ENCODE data around the gene TUT1. TPM values are rescaled to one million over a fixed set of nuclear protein-coding genes. Genes with fewer than 3 reads are reported as not detected.
"Not testable (repeated sequence)": the region's sequence is repeated elsewhere in the genome, so short reads cannot be mapped to it uniquely, and the experiment has no call there.

Gene TUT1, protein sequence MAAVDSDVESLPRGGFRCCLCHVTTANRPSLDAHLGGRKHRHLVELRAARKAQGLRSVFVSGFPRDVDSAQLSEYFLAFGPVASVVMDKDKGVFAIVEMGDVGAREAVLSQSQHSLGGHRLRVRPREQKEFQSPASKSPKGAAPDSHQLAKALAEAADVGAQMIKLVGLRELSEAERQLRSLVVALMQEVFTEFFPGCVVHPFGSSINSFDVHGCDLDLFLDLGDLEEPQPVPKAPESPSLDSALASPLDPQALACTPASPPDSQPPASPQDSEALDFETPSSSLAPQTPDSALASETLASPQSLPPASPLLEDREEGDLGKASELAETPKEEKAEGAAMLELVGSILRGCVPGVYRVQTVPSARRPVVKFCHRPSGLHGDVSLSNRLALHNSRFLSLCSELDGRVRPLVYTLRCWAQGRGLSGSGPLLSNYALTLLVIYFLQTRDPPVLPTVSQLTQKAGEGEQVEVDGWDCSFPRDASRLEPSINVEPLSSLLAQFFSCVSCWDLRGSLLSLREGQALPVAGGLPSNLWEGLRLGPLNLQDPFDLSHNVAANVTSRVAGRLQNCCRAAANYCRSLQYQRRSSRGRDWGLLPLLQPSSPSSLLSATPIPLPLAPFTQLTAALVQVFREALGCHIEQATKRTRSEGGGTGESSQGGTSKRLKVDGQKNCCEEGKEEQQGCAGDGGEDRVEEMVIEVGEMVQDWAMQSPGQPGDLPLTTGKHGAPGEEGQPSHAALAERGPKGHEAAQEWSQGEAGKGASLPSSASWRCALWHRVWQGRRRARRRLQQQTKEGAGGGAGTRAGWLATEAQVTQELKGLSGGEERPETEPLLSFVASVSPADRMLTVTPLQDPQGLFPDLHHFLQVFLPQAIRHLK
- total RNA-seq, result 29.9 and 41.7 TPM in 2 replicates

GRCh38 chr11:62591448-62592145 is at the start of gene TUT1:
Gene TUT1 (minus strand): TSS chr11:62591523. CDS start chr11:62591485, 38 bp downstream.
- intact Hi-C loops (cut with micrococcal nuclease), result loop anchor here (1.0 to 5.0 kb wide), 10 partner anchors 8 to 266 kb away; partner anchors contain the start of genes C11orf98, CSKMT, GANAB and TAF6L
- peaks cover 28% of the 10 kb centered on the region for H3K4me1 Mint-ChIP-seq (ENCODE audit: low read depth)
- no peaks in the 10 kb centered on the region for H3K9me3 Mint-ChIP-seq
- H3K4me3 Mint-ChIP-seq (ENCODE audit: low read depth), result peak within 1 kb of the TSS; percentile 94
- peak within 1 kb of the TSS; percentile 93 for H3K27ac Mint-ChIP-seq
- H3K27me3 Mint-ChIP-seq (ENCODE audit: low read depth), result no peaks in the 10 kb centered on the region
- peaks cover 67% of the 10 kb centered on the region for H3K36me3 Mint-ChIP-seq (ENCODE audit: low read depth)
- DNase-seq (ENCODE audit: low spot score), result peak; percentile 97

GRCh38 chr11:62632492-62632891 is 41.2 kb upstream of the TUT1 start:
- Mint-ChIP-seq H3K4me1 (ENCODE audit: low read depth) (peaks cover 8% of the 10 kb centered on the region), H3K4me3 (ENCODE audit: low read depth) (no peak overlapping the region), H3K27me3 (ENCODE audit: low read depth) (no peaks in the 10 kb centered on the region), H3K9me3 (no peaks in the 10 kb centered on the region), H3K36me3 (ENCODE audit: low read depth) (peaks cover 81% of the 10 kb centered on the region), H3K27ac (no peak overlapping the region)
- intact Hi-C loops (cut with micrococcal nuclease), result no loop called here
- no peak for DNase-seq (ENCODE audit: low spot score)

DNA sequence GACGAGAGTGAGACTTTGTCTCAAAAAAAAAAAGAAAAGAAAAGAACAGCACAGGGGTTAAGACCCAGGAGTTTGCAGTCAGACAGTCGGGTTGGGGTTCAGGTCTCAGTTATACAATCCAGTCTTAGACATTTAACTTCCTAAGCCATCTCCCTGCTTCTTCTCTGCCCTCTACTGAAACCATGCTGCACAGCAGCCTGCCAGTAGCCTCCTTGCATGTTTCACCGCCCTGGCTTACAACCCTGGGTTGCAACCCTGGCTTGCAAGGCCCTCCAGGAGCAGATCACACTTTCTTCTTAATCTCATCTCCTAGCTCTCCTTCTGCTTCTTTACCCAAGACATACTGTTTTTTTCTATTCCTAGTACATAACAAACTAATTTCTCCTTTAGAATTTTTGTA is 36.4 kb upstream of the TUT1 start:
- H3K4me3 Mint-ChIP-seq (ENCODE audit: low read depth), result no peak overlapping the region
- no peaks in the 10 kb centered on the region for H3K27me3 Mint-ChIP-seq (ENCODE audit: low read depth)
- no peaks in the 10 kb centered on the region for H3K9me3 Mint-ChIP-seq
- H3K4me1 Mint-ChIP-seq (ENCODE audit: low read depth), result no peaks in the 10 kb centered on the region
- no peak overlapping the region for H3K27ac Mint-ChIP-seq
- peaks cover 74% of the 10 kb centered on the region for H3K36me3 Mint-ChIP-seq (ENCODE audit: low read depth)
- DNase-seq (ENCODE audit: low spot score), result no peak
- intact Hi-C loops (cut with micrococcal nuclease), result no loop called here

GRCh38 chr11:62622476-62623089 is 31.3 kb upstream of the TUT1 start:
- H3K36me3 Mint-ChIP-seq (ENCODE audit: low read depth), result peaks cover 54% of the 10 kb centered on the region
- peak overlapping the region; percentile 97 for H3K27ac Mint-ChIP-seq
- H3K9me3 Mint-ChIP-seq, result no peaks in the 10 kb centered on the region
- H3K27me3 Mint-ChIP-seq (ENCODE audit: low read depth), result no peaks in the 10 kb centered on the region
- no peak for DNase-seq (ENCODE audit: low spot score)
- intact Hi-C loops (cut with micrococcal nuclease), result loop anchor here (1.0 kb wide), 2 partner anchors 24 to 31 kb away; partner anchors contain the start of genes GANAB and TUT1
- H3K4me3 Mint-ChIP-seq (ENCODE audit: low read depth), result peak overlapping the region; percentile 93
- H3K4me1 Mint-ChIP-seq (ENCODE audit: low read depth), result peaks cover 16% of the 10 kb centered on the region

GRCh38 chr11:62621567-62622470 is 30.5 kb upstream of the TUT1 start, which contains the start of gene B3GAT3:
Gene B3GAT3 (minus strand): TSS chr11:62621986. CDS start chr11:62621947, 39 bp downstream.
- Mint-ChIP-seq H3K4me1 (ENCODE audit: low read depth) (peaks cover 16% of the 10 kb centered on the region), H3K4me3 (ENCODE audit: low read depth) (peak within 1 kb of the TSS; percentile 93), H3K36me3 (ENCODE audit: low read depth) (peaks cover 56% of the 10 kb centered on the region), H3K27me3 (ENCODE audit: low read depth) (no peaks in the 10 kb centered on the region), H3K27ac (peak within 1 kb of the TSS; percentile 97), H3K9me3 (no peaks in the 10 kb centered on the region)
- DNase-seq (ENCODE audit: low spot score), result peak; percentile 94
- intact Hi-C loops (cut with micrococcal nuclease), result loop anchor here (1.0 kb wide), 3 partner anchors 10 to 31 kb away; partner anchors contain the start of genes EML3, GANAB and TUT1

GRCh38 chr11:62621027-62621566 is 29.8 kb upstream of the TUT1 start:
- no peaks in the 10 kb centered on the region for H3K9me3 Mint-ChIP-seq
- peaks cover 16% of the 10 kb centered on the region for H3K4me1 Mint-ChIP-seq (ENCODE audit: low read depth)
- intact Hi-C loops (cut with micrococcal nuclease), result loop anchor here (1.0 kb wide), 1 partner anchor 9 kb away; the partner anchor contains the start of gene EML3
- peak overlapping the region; percentile 97 for H3K27ac Mint-ChIP-seq
- no peaks in the 10 kb centered on the region for H3K27me3 Mint-ChIP-seq (ENCODE audit: low read depth)
- H3K4me3 Mint-ChIP-seq (ENCODE audit: low read depth), result peak overlapping the region; percentile 93
- no peak for DNase-seq (ENCODE audit: low spot score)
- H3K36me3 Mint-ChIP-seq (ENCODE audit: low read depth), result peaks cover 56% of the 10 kb centered on the region

GRCh38 chr11:62616957-62617356 is 25.6 kb upstream of the TUT1 start:
- H3K27ac Mint-ChIP-seq; H3K27me3 Mint-ChIP-seq (ENCODE audit: low read depth); H3K9me3 Mint-ChIP-seq; H3K4me3 Mint-ChIP-seq (ENCODE audit: low read depth); intact Hi-C loops (cut with micrococcal nuclease); DNase-seq (ENCODE audit: low spot score): not testable (repeated sequence)
- peaks cover 24% of the 10 kb centered on the region for H3K4me1 Mint-ChIP-seq (ENCODE audit: low read depth)
- peaks cover 50% of the 10 kb centered on the region for H3K36me3 Mint-ChIP-seq (ENCODE audit: low read depth)

- H3K36me3 Mint-ChIP-seq (ENCODE audit: low read depth), result peaks cover 45% of the 10 kb centered on the region
- no peaks in the 10 kb centered on the region for H3K9me3 Mint-ChIP-seq
- peaks cover 27% of the 10 kb centered on the region for H3K4me1 Mint-ChIP-seq (ENCODE audit: low read depth)
- intact Hi-C loops (cut with micrococcal nuclease), result no loop called here
- no peak for DNase-seq (ENCODE audit: low spot score)
- H3K27ac Mint-ChIP-seq, result no peak overlapping the region
- H3K4me3 Mint-ChIP-seq (ENCODE audit: low read depth), result no peak overlapping the region
- H3K27me3 Mint-ChIP-seq (ENCODE audit: low read depth), result no peaks in the 10 kb centered on the region
Observed at GRCh38 chr11:62615521-62615920, 24.2 kb upstream of the TUT1 start.

DNA sequence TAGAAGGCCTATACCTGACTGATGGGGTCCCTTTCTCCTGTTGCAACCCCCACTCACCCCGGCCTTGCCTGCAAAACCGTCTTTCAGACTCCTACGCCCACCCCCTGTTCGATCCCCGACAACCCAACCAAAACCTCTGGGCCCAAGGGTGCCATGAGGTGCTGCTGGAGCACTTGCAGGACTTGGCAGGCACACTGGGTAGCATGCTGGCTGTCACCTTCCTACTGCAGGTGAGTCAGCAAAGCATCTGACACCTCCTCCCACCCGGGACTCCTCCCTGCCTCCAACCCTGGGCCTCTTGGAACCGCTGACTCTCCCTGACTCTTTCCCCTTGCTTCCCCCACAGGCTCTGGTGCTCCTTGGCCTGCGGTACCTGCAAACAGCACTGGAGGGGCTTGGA is 23.0 kb upstream of the TUT1 start:
- Mint-ChIP-seq H3K27ac (peak overlapping the region; percentile 71), H3K4me1 (ENCODE audit: low read depth) (peaks cover 32% of the 10 kb centered on the region), H3K36me3 (ENCODE audit: low read depth) (peaks cover 50% of the 10 kb centered on the region), H3K9me3 (no peaks in the 10 kb centered on the region), H3K4me3 (ENCODE audit: low read depth) (no peak overlapping the region), H3K27me3 (ENCODE audit: low read depth) (no peaks in the 10 kb centered on the region)
- DNase-seq (ENCODE audit: low spot score), result no peak
- intact Hi-C loops (cut with micrococcal nuclease), result loop anchor here (5.0 kb wide), 1 partner anchor 42 kb away; the partner anchor contains the start of gene EEF1G

DNA sequence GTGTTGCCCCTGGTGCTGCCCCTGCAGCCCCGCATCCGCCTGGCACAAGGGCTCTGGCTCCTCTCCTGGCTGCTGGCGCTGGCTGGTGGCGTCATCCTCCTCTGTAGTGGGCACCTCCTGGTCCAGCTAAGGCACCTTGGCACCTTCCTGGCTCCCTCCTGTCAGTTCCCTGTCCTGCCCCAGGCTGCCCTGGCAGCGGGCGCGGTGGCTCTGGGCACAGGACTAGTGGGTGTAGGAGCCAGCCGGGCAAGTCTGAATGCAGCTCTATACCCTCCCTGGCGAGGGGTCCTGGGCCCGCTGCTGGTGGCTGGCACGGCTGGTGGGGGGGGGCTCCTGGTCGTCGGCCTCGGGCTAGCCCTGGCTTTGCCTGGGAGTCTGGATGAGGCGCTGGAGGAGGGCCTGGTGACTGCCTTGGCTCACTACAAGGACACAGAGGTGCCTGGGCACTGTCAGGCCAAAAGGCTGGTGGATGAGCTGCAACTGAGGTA is 22.0 kb upstream of the TUT1 start:
- Mint-ChIP-seq H3K27ac (peak overlapping the region; percentile 63), H3K4me3 (ENCODE audit: low read depth) (peak overlapping the region; percentile 30), H3K36me3 (ENCODE audit: low read depth) (peaks cover 53% of the 10 kb centered on the region), H3K4me1 (ENCODE audit: low read depth) (peaks cover 31% of the 10 kb centered on the region), H3K9me3 (no peaks in the 10 kb centered on the region), H3K27me3 (ENCODE audit: low read depth) (no peaks in the 10 kb centered on the region)
- DNase-seq (ENCODE audit: low spot score), result no peak
- intact Hi-C loops (cut with micrococcal nuclease), result loop anchor here (2.0 to 5.0 kb wide), 3 partner anchors 39 to 51 kb away; partner anchors contain the start of genes C11orf98, CSKMT, EEF1G and INTS5
